Astrocyte (in vitro differentiated cells and primary cell): ENCODE results near the gene GMFB. TPM values are rescaled to one million over a fixed set of nuclear protein-coding genes. Genes with fewer than 3 reads are reported as not detected.
A peak's percentile ranks its signal among the peaks of the same experiment; 100 is the strongest.

Experiments
- DNase-seq: peaks from one replicate; pipeline ENCODE4 v3.0.0-alpha.2; 2010; ENCODE audit warnings: low read depth
- FAIRE-seq: peaks from 2 replicates; lab custom pipeline; 2011; peaks lifted over from hg19 to GRCh38; lab: Jason Lieb, UNC
- H2AFZ ChIP-seq: 2 replicates; pipeline ENCODE4 v1.6.0; 2012; ENCODE audit warnings: low read depth, low read length, inconsistent platforms
- H3K27ac ChIP-seq: 2 replicates; pipeline ENCODE4 v1.5.1; 2011; ENCODE audit warnings: low read depth, low read length, inconsistent platforms
- H3K27me3 ChIP-seq: 2 replicates; pipeline ENCODE4 v1.6.0; 2011; ENCODE audit warnings: low read length, inconsistent platforms; ENCODE audit not compliant: insufficient read depth
- H3K36me3 ChIP-seq: 2 replicates; pipeline ENCODE4 v1.5.1; 2011; ENCODE audit warnings: low read length, inconsistent platforms; ENCODE audit not compliant: insufficient read depth
- H3K4me1 ChIP-seq: 2 replicates; pipeline ENCODE4 v1.5.1; 2011; ENCODE audit warnings: low read length, inconsistent platforms; ENCODE audit not compliant: insufficient read depth
- H3K4me2 ChIP-seq: 2 replicates; pipeline ENCODE4 v1.6.0; 2012; ENCODE audit warnings: low read length, inconsistent platforms
- H3K4me3 ChIP-seq: 2 replicates; pipeline ENCODE4 v1.5.1; 2011; ENCODE audit warnings: low read depth, mild to moderate bottlenecking, low read length, inconsistent platforms; ENCODE audit not compliant: insufficient read depth
- H3K79me2 ChIP-seq: 2 replicates; pipeline ENCODE4 v1.6.0; 2012; ENCODE audit warnings: mild to moderate bottlenecking, low read length, inconsistent platforms; ENCODE audit not compliant: insufficient read depth
- H3K9ac ChIP-seq: 2 replicates; pipeline ENCODE4 v1.6.0; 2012; ENCODE audit warnings: mild to moderate bottlenecking, low read length, inconsistent platforms
- H3K9me3 ChIP-seq: 2 replicates; pipeline ENCODE4 v1.5.1; 2012; ENCODE audit warnings: low read depth, mild to moderate bottlenecking, low read length, inconsistent platforms; ENCODE audit not compliant: insufficient read depth
- H4K20me1 ChIP-seq: 2 replicates; pipeline ENCODE4 v1.6.0; 2012; ENCODE audit warnings: low read length, inconsistent platforms; ENCODE audit not compliant: insufficient read depth
- H3K27ac Mint-ChIP-seq: one replicate; pipeline ENCODE4 v1.8.0; 2021; ENCODE audit warnings: mild to moderate bottlenecking, mixed read lengths; ENCODE audit not compliant: unreplicated experiment
- H3K27me3 Mint-ChIP-seq: one replicate; pipeline ENCODE4 v1.8.0; 2021; ENCODE audit warnings: low read depth, mixed read lengths; ENCODE audit not compliant: unreplicated experiment
- H3K36me3 Mint-ChIP-seq: one replicate; pipeline ENCODE4 v1.8.0; 2021; ENCODE audit warnings: low read depth, mixed read lengths; ENCODE audit not compliant: unreplicated experiment
- H3K4me1 Mint-ChIP-seq: one replicate; pipeline ENCODE4 v1.8.0; 2021; ENCODE audit warnings: low read depth, mixed read lengths; ENCODE audit not compliant: unreplicated experiment
- H3K4me3 Mint-ChIP-seq: one replicate; pipeline ENCODE4 v1.8.0; 2021; ENCODE audit warnings: mild to moderate bottlenecking, moderate library complexity, mixed read lengths; ENCODE audit not compliant: unreplicated experiment
- H3K9me3 Mint-ChIP-seq: one replicate; pipeline ENCODE4 v1.8.0; 2021; ENCODE audit warnings: mild to moderate bottlenecking, mixed read lengths; ENCODE audit not compliant: unreplicated experiment
- EZH2 ChIP-seq: IDR thresholded peaks from 2 replicates; pipeline ENCODE4 v1.6.1; 2012; ENCODE audit warnings: mild to moderate bottlenecking, low read length, inconsistent platforms; ENCODE audit not compliant: insufficient read depth
- total RNA-seq: library from RNA; stranded (reverse); gene quantifications from 2 replicates; pipeline ENCODE4 v1.2.1, GENCODE V29; 2021
- TF ChIP-seq, protein P1 (sequence below): IDR thresholded peaks from 2 replicates; pipeline ENCODE4 v1.5.1; 2011; ENCODE audit warnings: low read depth, mild to moderate bottlenecking, inconsistent platforms, low read length, moderate library complexity; ENCODE audit not compliant: insufficient read depth

GMFB gene
- total RNA-seq, 1 donor from 2014 or later = 73.4 TPM

GRCh38 chr14:54502602-54503001 lies 13.8 kb upstream of the GMFB start:
- no peak for DNase-seq
- H3K36me3 Mint-ChIP-seq = no peaks in the 10 kb centered on the region
- Histone ChIP-seq H3K4me2 (no peak overlapping the region), H2AFZ (no peak overlapping the region), H3K9me3 (no peaks in the 10 kb centered on the region), H3K36me3 (no peaks in the 10 kb centered on the region), H4K20me1 (no peaks in the 10 kb centered on the region), H3K27ac (no peak overlapping the region), H3K27me3 (no peaks in the 10 kb centered on the region), H3K4me3 (no peak overlapping the region), H3K79me2 (no peaks in the 10 kb centered on the region), H3K4me1 (no peaks in the 10 kb centered on the region), H3K9ac (no peak overlapping the region)
- TF ChIP-seq, protein P1, sequence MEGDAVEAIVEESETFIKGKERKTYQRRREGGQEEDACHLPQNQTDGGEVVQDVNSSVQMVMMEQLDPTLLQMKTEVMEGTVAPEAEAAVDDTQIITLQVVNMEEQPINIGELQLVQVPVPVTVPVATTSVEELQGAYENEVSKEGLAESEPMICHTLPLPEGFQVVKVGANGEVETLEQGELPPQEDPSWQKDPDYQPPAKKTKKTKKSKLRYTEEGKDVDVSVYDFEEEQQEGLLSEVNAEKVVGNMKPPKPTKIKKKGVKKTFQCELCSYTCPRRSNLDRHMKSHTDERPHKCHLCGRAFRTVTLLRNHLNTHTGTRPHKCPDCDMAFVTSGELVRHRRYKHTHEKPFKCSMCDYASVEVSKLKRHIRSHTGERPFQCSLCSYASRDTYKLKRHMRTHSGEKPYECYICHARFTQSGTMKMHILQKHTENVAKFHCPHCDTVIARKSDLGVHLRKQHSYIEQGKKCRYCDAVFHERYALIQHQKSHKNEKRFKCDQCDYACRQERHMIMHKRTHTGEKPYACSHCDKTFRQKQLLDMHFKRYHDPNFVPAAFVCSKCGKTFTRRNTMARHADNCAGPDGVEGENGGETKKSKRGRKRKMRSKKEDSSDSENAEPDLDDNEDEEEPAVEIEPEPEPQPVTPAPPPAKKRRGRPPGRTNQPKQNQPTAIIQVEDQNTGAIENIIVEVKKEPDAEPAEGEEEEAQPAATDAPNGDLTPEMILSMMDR = no peak
- no peak for TF ChIP-seq EZH2
- peaks cover under 1% of the 10 kb centered on the region for H3K4me1 Mint-ChIP-seq
- FAIRE-seq = no peak
- H3K27me3 Mint-ChIP-seq = peaks cover 2% of the 10 kb centered on the region
- no peaks in the 10 kb centered on the region for H3K9me3 Mint-ChIP-seq
- peak overlapping the region; percentile 44 for H3K27ac Mint-ChIP-seq
- no peak overlapping the region for H3K4me3 Mint-ChIP-seq

GRCh38 chr14:54501480-54501879 lies 12.7 kb upstream of the GMFB start:
- Histone ChIP-seq H4K20me1 (no peaks in the 10 kb centered on the region), H3K9me3 (no peaks in the 10 kb centered on the region), H3K9ac (no peak overlapping the region), H3K4me2 (no peak overlapping the region), H3K27me3 (no peaks in the 10 kb centered on the region), H3K4me1 (no peaks in the 10 kb centered on the region), H3K36me3 (no peaks in the 10 kb centered on the region), H2AFZ (no peak overlapping the region), H3K4me3 (no peak overlapping the region), H3K27ac (no peak overlapping the region), H3K79me2 (no peaks in the 10 kb centered on the region)
- Mint-ChIP-seq H3K27me3 (peaks cover 2% of the 10 kb centered on the region), H3K9me3 (no peaks in the 10 kb centered on the region), H3K4me1 (peaks cover 1% of the 10 kb centered on the region), H3K27ac (no peak overlapping the region), H3K4me3 (no peak overlapping the region), H3K36me3 (no peaks in the 10 kb centered on the region)
- FAIRE-seq = no peak
- TF ChIP-seq, protein P1 = no peak
- no peak for TF ChIP-seq EZH2
- no peak for DNase-seq

- TF ChIP-seq EZH2 = no peak
- TF ChIP-seq, protein P1 = no peak
- Mint-ChIP-seq H3K4me1 (peaks cover 4% of the 10 kb centered on the region), H3K27ac (no peak overlapping the region), H3K9me3 (no peaks in the 10 kb centered on the region), H3K27me3 (peaks cover 2% of the 10 kb centered on the region), H3K4me3 (no peak overlapping the region), H3K36me3 (no peaks in the 10 kb centered on the region)
- Histone ChIP-seq H3K36me3 (no peaks in the 10 kb centered on the region), H3K4me2 (no peak overlapping the region), H3K9me3 (no peaks in the 10 kb centered on the region), H3K27ac (no peak overlapping the region), H3K4me1 (no peaks in the 10 kb centered on the region), H3K27me3 (no peaks in the 10 kb centered on the region), H3K79me2 (no peaks in the 10 kb centered on the region), H3K9ac (no peak overlapping the region), H3K4me3 (no peak overlapping the region), H4K20me1 (no peaks in the 10 kb centered on the region), H2AFZ (no peak overlapping the region)
- DNase-seq = no peak
- no peak for FAIRE-seq
These were observed 12.0 kb upstream of the GMFB start for GRCh38 chr14:54500744-54501143.
